HAP-1 (cell line): ENCODE measurements around the gene CLDN3.

Source experiments
- DNase-seq, 2 experiments: peaks; one replicate each; pipeline ENCODE4 v3.0.0-alpha.2; 2016 to 2020; ENCODE audit warnings: low spot score in 2 of 2
- H3K27me3 ChIP-seq: fragments of 250-450 bp; sonication (Bioruptor Pico); 2 replicates; pipeline ENCODE4 v1.5.1; 2020; ENCODE audit warnings: low read depth, mild to moderate bottlenecking, moderate library complexity
- H3K36me3 ChIP-seq: fragments of 250-450 bp; sonication (Bioruptor Pico); replicated peaks from 2 replicates; pipeline ENCODE4 v1.5.1; 2020; ENCODE audit warnings: mild to moderate bottlenecking
- H3K4me1 ChIP-seq: fragments of 250-450 bp; sonication (Bioruptor Pico); 2 replicates; pipeline ENCODE4 v1.5.1; 2020; ENCODE audit warnings: mild to moderate bottlenecking
- H3K4me3 ChIP-seq: fragments of 250-450 bp; sonication (Bioruptor Pico); 2 replicates; pipeline ENCODE4 v1.5.1; 2020; ENCODE audit warnings: mild to moderate bottlenecking, moderate library complexity
- H3K9me3 ChIP-seq: fragments of 250-450 bp; sonication (Bioruptor Pico); 2 replicates; pipeline ENCODE4 v1.5.1; 2020; ENCODE audit warnings: mild to moderate bottlenecking, moderate library complexity
- in situ Hi-C: fragments of 300-500 bp; cut with MboI; formaldehyde crosslinking; loops from 3 replicates; pipeline ENCODE4 v1.14.3; 2020; ENCODE audit warnings: low sequenced_read_pairs, inconsistent platforms, mixed read lengths

The CLDN3 gene

DNA sequence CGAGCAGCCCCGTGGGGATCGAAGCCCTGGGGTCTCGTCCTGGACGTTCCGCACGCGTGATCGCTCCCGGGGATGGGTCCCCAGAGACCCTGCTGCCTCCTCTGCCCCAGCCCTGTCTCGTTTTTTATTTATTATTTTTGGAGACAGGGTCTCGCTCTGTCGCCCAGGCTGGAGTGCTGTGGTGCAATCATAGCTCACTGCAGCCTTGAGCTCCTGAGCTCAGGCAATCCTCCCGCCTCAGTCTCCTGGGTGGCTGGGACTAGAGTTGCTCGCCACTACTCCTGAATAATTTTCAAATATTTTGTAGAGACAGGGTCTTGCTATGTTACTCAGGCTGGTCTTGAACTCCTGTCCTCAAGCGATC is 50.3 kb downstream of the CLDN3 start:
- H3K4me1 ChIP-seq: peaks cover 13% of the 10 kb centered on the region
- H3K36me3 ChIP-seq: no peaks in the 10 kb centered on the region
- H3K9me3 ChIP-seq: no peaks in the 10 kb centered on the region
- in situ Hi-C loops: no loop called here
- H3K4me3 ChIP-seq: peak overlapping the region; percentile 32
- H3K27me3 ChIP-seq: no peaks in the 10 kb centered on the region
- no peak for DNase-seq
